ENCODE measurements around the gene MTCP1. TPM values are rescaled to one million over a fixed set of nuclear protein-coding genes. Genes with fewer than 3 reads are reported as not detected.

The MTCP1 gene
- polyA plus RNA-seq, 3 donors = 1.3 to 23.3 (median 14.8) TPM

- Histone ChIP-seq H3K9me3 (replicated peaks in 1 of 2; ENCODE audit: control insufficient read depth in 1 of 2, insufficient read depth in 1 of 2, low read length in 2 of 2) (no peaks in the 10 kb centered on the region), H3K4me2 (replicated peaks; ENCODE audit: extremely low read depth, low read length, poor library complexity, severe bottlenecking) (no peak overlapping the region), H3K9ac (ENCODE audit: insufficient read depth, low read length, poor library complexity, severe bottlenecking) (no peak overlapping the region), H3K4me3 (replicated peaks in 1 of 3; ENCODE audit: low read depth in 2 of 3, low read length in 3 of 3) (no peak overlapping the region), H4K20me1 (ENCODE audit: insufficient read depth, low read length) (peaks cover 3% of the 10 kb centered on the region), H3K79me2 (ENCODE audit: insufficient read depth, low read length) (no peaks in the 10 kb centered on the region), H3K27ac (ENCODE audit: low read depth in 1 of 2, low read length in 2 of 2) (no peak overlapping the region), H3K4me1 (ENCODE audit: control insufficient read depth in 1 of 2, insufficient read depth in 2 of 2, low read length in 2 of 2) (no peaks in the 10 kb centered on the region), H3K36me3 (replicated peaks in 1 of 2; ENCODE audit: control insufficient read depth in 1 of 2, insufficient read depth in 2 of 2, low read length in 2 of 2) (peaks cover 16 to 62% of the 10 kb centered on the region in 2 donors), H2AFZ (ENCODE audit: insufficient read depth, low read depth, low read length, poor library complexity, severe bottlenecking) (no peak overlapping the region), H3K27me3 (ENCODE audit: control insufficient read depth in 2 of 2, insufficient read depth in 2 of 2, low read length in 2 of 2) (no peaks in the 10 kb centered on the region)
- intact Hi-C loops (cut with micrococcal nuclease) = no loop called here
- DNase-seq = peak; percentile 18 to 23 (median 22)
- Mint-ChIP-seq H3K36me3 (peaks cover 31 to 42% of the 10 kb centered on the region in 2 donors), H3K9me3 (no peaks in the 10 kb centered on the region), H3K27ac (no peak overlapping the region), H3K4me3 (no peak overlapping the region), H3K4me1 (no peaks in the 10 kb centered on the region), H3K27me3 (ENCODE audit: low read depth in 3 of 3) (peaks cover 0 to 2% (median 0%) of the 10 kb centered on the region in 3 donors)
- peak; percentile 39 for TF ChIP-seq CTCF (IDR thresholded peaks at IDR 0.05)
- WGBS (ENCODE audit: insufficient coverage) = 100% methylated on average over 8 of the region's 24 CpGs
These were observed 15.4 kb upstream of the MTCP1 start for GRCh38 chrX:155086202-155086840.

GRCh38 chrX:155071694-155072280 lies 851 bp upstream of the MTCP1 start:
- peak overlapping the region; percentile 81 to 91 for H3K4me3 Mint-ChIP-seq
- no peaks in the 10 kb centered on the region for H3K27me3 ChIP-seq (ENCODE audit: control insufficient read depth in 2 of 2, insufficient read depth in 2 of 2, low read length in 2 of 2)
- H3K27ac ChIP-seq (ENCODE audit: low read depth in 1 of 2, low read length in 2 of 2) = peak overlapping the region; percentile 92 to 99
- H3K4me3 ChIP-seq (replicated peaks in 1 of 3; ENCODE audit: low read depth in 2 of 3, low read length in 3 of 3) = peak overlapping the region; percentile 49 to 75 (median 66)
- peaks cover 35% of the 10 kb centered on the region for H3K79me2 ChIP-seq (ENCODE audit: insufficient read depth, low read length)
- H3K9me3 Mint-ChIP-seq = peaks cover 0 to 8% (median 0%) of the 10 kb centered on the region in 7 donors
- H3K9me3 ChIP-seq (replicated peaks in 1 of 2; ENCODE audit: control insufficient read depth in 1 of 2, insufficient read depth in 1 of 2, low read length in 2 of 2) = no peaks in the 10 kb centered on the region
- peak overlapping the region; percentile 93 to 98 (median 96) for H3K27ac Mint-ChIP-seq
- intact Hi-C loops (cut with micrococcal nuclease) = loop anchor here (5.0 kb wide), 1 partner anchor 44 kb away; the partner anchor contains the start of gene FUNDC2 (in 2 of the 2)
- peaks cover 22 to 27% of the 10 kb centered on the region in 2 donors for H3K36me3 Mint-ChIP-seq
- peak; percentile 23 to 40 (median 36) for DNase-seq
- WGBS (ENCODE audit: insufficient coverage) = under 1% methylated on average over 19 of the region's 25 CpGs
- peak overlapping the region; percentile 70 for H2AFZ ChIP-seq (ENCODE audit: insufficient read depth, low read depth, low read length, poor library complexity, severe bottlenecking)
- H3K36me3 ChIP-seq (replicated peaks in 1 of 2; ENCODE audit: control insufficient read depth in 1 of 2, insufficient read depth in 2 of 2, low read length in 2 of 2) = peaks cover 13 to 30% of the 10 kb centered on the region in 2 donors
- TF ChIP-seq CTCF (IDR thresholded peaks at IDR 0.05) = no peak
- peaks cover 16 to 20% of the 10 kb centered on the region in 2 donors for H3K4me1 ChIP-seq (ENCODE audit: control insufficient read depth in 1 of 2, insufficient read depth in 2 of 2, low read length in 2 of 2)
- peak overlapping the region; percentile 79 for H3K9ac ChIP-seq (ENCODE audit: insufficient read depth, low read length, poor library complexity, severe bottlenecking)
- H3K4me2 ChIP-seq (replicated peaks; ENCODE audit: extremely low read depth, low read length, poor library complexity, severe bottlenecking) = peak overlapping the region; percentile 71
- H3K27me3 Mint-ChIP-seq (ENCODE audit: low read depth in 3 of 3) = no peaks in the 10 kb centered on the region
- H3K4me1 Mint-ChIP-seq = peaks cover 37% of the 10 kb centered on the region
- no peaks in the 10 kb centered on the region for H4K20me1 ChIP-seq (ENCODE audit: insufficient read depth, low read length)
